Mucosa of gallbladder (tissue), 1 donor: ENCODE results near the gene SHISA9. TPM values are rescaled to one million over a fixed set of nuclear protein-coding genes. Genes with fewer than 3 reads are reported as not detected.

Source experiments
- DNase-seq: peaks from one replicate; pipeline ENCODE4 v3.0.0-alpha.2; 2020; ENCODE audit warnings: low spot score
- total RNA-seq: library from RNA; stranded (reverse); gene quantifications from one replicate; pipeline ENCODE4 v1.2.1, GENCODE V29; 2021
- donor health status: DM: no; HTN: no; CAD: no.

The SHISA9 gene
- total RNA-seq, 1 donor from 2014 or later, result 0.89 TPM

- no peak for DNase-seq
These were observed 276.9 kb downstream of the SHISA9 start for GRCh38 chr16:13178318-13178717.

- no peak for DNase-seq
These were observed 280.0 kb downstream of the SHISA9 start for GRCh38 chr16:13181432-13181831.

- no peak for DNase-seq
These were observed 285.4 kb downstream of the SHISA9 start for GRCh38 chr16:13186813-13187212.

- DNase-seq, result no peak
These were observed 287.9 kb downstream of the SHISA9 start for GRCh38 chr16:13189250-13189649.

DNA sequence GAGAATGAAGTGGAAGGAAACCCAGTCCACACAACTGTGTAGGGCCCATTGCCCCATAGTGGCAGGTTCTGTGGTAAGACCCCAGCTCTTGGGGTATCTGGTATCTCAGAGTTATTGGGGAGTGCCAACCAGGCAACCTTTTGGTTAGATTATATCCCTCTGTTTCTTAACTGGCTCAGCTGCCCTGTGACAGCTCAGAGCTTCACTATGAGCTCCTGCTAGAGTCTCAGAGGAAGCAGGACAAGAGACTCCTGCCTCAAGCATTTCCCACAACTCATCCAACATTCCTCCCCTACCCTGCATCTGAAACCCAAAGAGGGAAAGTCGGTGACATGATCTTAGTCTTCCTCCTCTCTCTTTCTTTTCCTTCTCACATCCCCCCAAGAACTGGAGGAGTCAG lies 292.3 kb downstream of the SHISA9 start:
- DNase-seq, result no peak

- DNase-seq, result no peak
These were observed 293.4 kb downstream of the SHISA9 start for GRCh38 chr16:13194766-13195165.

- no peak for DNase-seq
These were observed 302.3 kb downstream of the SHISA9 start for GRCh38 chr16:13203725-13204124.

DNA sequence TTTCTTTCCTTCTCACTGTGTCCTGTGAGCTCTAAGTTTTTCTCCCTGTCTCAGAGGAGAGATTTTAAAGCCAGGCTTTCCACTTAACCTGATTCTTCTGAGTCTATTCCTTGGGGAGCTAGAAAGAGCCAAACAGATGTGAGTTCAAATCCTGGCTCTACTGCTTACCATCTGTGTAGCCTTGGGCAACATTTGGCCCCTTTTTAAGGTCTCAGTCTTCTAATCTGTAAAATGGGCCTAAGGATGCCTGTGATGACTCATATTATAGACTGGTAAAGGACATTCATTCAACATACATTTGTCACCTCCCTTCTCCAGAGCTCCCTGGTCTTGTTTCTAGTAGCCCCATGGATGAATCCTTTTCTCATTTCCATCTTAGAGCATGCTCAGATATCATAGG lies 304.0 kb downstream of the SHISA9 start:
- no peak for DNase-seq

DNA sequence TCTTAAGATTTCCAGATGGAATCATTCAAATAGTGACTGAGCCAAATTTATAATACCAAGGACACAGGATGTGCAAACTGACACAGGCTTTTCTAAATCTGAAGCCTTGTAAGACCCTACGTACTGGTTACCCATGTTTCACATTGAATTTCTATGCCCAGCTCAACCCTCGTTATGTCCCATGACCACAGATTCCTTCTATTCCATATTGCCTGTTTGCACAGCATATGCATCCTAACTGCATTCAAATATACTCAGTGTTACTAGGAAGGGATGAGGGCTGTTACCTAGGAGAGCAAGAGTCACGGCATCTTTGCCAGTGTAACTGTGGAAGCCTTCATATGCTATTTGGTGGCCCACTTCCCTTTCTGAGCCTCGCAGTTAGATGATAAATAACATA lies 305.2 kb downstream of the SHISA9 start:
- DNase-seq, result no peak

GRCh38 chr16:13207151-13207550 lies 305.8 kb downstream of the SHISA9 start:
- no peak for DNase-seq

GRCh38 chr16:13223666-13224065 lies 322.3 kb downstream of the SHISA9 start:
- DNase-seq, result no peak

GRCh38 chr16:13229039-13229438 lies 327.6 kb downstream of the SHISA9 start:
- no peak for DNase-seq

DNA sequence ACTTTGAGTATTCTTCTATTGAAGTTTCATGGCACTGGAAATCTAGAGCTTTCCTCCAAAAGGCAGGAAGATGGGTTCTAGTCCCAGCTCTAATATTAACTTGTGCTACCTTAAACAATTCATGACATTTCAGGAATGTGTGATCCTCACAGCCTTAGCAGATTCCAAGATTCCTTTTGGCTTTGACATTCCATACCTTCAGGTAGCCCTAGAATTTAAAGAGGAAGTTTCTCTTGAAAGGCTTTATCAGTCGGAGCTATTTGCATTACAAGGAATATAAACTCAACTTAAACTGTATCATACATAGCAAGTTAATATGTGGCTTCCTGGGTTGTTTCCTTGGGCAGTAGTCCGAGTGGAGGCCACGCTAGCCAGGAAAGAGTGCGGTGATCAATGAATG lies 330.0 kb downstream of the SHISA9 start:
- no peak for DNase-seq

DNA sequence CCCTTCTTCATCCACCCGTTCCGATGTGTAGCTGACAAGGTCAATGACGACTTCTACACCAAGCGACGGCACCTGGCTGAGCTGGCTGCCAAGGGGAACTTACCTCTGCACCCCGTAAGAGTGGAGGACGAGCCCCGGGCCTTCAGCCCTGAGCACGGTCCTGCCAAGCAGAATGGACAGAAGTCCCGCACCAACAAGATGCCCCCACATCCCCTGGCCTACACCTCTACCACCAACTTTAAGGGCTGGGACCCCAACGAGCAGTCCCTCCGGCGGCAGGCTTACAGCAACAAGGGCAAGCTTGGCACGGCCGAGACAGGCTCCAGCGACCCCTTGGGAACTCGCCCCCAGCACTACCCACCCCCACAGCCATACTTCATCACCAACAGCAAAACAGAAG lies 333.6 kb downstream of the SHISA9 start:
- no peak for DNase-seq

GRCh38 chr16:13236308-13236707 lies 334.9 kb downstream of the SHISA9 start:
- no peak for DNase-seq

DNA sequence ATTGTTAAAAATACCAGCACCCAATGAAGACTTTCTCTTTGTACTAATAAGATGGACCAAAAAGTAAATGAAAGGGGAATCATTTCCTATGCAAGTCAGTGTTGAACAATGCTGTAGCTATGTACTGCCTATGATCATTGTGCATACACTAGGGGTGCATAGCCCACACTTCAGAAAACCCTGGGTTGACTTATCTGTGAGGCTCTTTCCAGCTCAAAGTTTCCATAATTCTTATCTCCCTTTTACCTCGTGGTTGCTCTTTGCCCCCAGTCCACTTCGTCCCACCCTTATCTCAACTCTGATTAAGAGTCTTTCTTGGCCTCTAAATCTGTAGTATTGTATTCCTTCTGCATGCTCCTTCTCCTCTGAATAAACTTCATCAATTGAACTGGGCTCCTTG lies 336.8 kb downstream of the SHISA9 start:
- no peak for DNase-seq

- no peak for DNase-seq
These were observed 340.8 kb downstream of the SHISA9 start for GRCh38 chr16:13242201-13242600.

DNA sequence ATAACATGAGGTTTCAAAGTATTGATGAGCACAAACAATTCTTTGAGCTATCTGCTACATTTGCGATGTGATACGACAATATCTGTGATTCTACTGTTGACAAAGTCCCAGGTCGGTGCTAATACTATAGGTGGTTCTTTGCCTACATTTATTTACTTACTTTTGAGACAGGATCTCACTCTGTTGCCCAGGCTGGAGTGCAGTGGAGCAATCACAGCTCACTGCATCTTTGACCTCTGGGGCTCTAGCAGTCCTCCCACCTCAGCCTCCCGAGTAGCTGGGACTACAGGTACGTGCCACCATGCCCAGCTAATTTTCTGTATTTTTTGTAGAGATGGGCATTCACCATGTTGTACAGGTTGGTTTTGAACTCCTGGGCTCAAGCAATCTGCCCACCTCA lies 343.4 kb downstream of the SHISA9 start:
- DNase-seq, result no peak

GRCh38 chr16:13245713-13246377 lies 344.4 kb downstream of the SHISA9 start:
- DNase-seq, result peak; percentile 11

GRCh38 chr16:13254998-13255614 lies 353.7 kb downstream of the SHISA9 start:
- DNase-seq, result no peak

DNA sequence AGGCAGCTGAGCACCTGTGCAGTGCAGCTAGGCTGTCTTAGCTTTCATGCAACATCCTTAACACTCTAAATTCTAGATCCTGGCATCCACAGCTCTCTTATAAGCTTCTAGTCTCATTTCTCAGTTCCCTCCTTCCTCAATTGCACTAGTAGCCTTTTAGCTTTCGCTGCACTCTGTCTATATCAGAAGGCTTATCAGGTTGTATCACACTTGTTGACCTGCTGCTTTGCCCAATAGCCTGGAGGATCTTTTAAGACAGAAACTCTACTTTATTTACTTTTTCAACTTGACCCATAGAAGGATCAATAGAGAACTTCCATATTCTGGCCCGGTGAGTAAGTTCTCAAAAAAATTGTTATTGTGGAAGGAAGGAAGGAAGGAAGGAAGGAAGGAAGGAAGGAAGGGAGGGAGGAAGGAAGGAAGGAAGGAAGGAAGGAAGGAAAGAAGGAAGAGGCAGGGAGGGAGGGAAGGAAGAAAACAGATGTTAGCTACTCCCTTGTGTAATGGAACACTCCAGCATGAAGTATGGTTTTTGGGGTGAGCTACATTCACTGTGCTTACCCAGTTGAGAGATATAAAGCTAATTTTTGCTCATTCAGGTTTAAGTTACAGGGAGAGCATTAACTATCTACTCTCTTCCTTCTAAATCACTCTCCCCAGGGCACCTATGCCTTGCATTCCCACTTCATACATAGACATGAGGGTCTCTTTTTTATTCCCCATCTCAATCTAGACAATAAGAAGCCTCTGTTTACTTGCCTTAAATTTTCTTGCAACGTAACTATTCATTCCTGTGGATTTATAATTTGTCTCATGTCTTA lies 361.1 kb downstream of the SHISA9 start:
- DNase-seq, result no peak

DNA sequence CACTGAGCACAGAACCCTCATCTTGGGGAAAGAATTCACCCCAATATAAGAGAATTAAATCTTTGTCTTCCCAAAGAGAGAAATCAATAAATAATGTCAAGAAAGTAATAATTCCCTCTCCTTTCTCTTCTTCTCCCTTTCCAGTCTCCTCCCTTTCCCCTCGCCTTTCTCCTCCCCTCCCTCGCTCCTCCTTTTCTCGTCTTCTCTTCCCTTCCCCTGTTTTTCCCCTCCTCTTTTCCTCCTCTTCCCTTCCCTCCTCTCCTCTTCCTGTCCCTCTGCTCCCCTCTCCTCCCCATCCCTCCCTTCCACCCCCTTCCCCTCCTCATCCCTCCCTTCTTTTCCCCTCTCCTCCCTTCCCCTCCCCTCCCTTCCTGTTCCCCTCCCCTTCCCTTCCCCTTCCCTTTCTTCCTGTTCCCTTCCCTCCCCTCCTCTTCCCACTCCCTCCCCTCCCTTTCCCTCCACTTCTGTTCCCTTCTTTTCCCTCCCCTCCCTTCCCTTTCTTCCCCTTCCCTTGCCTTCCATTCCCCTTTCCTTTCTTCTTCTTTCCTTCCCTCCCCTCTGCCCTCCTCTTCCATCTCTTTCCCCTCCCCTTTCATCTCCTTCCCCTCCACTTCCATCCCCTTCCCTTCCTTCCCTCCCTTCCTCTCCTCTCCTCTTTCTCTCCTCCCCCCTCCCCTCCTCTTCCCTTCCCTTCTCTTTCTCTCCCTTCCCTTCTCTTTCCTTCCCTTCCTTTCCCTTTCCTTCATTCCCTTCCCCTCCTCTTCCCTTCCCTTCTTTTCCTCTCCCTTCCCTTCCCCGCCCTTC lies 363.6 kb downstream of the SHISA9 start:
- no peak for DNase-seq
